NT2/D1 (cell line): ENCODE data around the gene EMID1.

ENCODE experiments used
- SUZ12 ChIP-seq: IDR thresholded peaks from 2 replicates; pipeline ENCODE4 v1.6.1; 2011; ENCODE audit not compliant: insufficient read length, insufficient read depth; ENCODE audit errors: extremely low read depth
- YY1 ChIP-seq: IDR thresholded peaks from 2 replicates; pipeline ENCODE4 v1.6.1; 2011; ENCODE audit not compliant: insufficient read length, insufficient read depth

DNA sequence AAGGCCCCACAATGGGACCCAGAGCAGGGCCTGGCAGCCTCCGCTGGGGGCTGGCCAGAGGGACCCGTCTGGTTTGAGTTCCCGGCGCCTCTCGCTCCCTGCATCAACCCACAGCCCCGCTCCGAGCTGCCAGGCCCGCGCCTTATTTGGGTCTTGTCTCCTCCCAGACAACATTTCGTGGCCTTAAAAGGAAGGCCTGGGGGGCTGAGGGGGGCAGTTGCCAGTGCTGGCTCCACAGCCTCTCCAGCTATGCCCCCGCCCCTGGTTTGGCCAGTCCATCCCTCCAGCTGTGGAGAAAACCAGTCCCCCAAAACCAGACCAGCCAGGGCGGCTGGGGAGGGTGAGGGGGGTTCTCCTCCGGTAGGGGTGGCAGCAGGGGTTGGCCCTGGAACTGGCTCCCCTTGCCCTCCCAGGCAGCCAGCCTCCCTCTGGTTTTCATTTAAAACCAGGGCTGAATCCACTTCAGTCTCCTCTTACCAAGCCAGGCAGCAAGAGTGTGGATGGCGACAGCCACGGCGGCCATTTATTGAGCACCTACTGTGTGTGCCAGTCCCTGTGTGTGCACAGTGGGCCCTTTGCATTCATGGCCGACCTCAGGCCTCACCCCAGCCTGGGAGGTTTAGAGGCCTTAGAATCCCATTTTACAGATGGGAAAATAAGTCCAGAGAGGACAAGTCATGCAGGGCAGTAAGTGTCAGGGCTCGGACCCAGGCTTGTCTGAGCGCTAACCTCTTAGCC is 18.6 kb downstream of the EMID1 start:
- no peak for TF ChIP-seq SUZ12
- TF ChIP-seq YY1 = no peak
